Loucy (cell line): ENCODE data around the gene MRPS15.

ENCODE experiments used
- EZH2phosphoT487 ChIP-seq: fragments of 200-600 bp; IDR thresholded peaks from 2 replicates; pipeline ENCODE4 v1.6.1; 2018; ENCODE audit warnings: antibody characterized with exemption, mild to moderate bottlenecking, moderate library complexity, borderline replicate concordance
- TF ChIP-seq, protein P1 (sequence below): fragments of 200-600 bp; sonication (generic); conservative IDR thresholded peaks from 2 replicates; pipeline ENCODE4 v1.5.1; 2014; ENCODE audit warnings: mild to moderate bottlenecking, antibody characterized with exemption, low read length

DNA sequence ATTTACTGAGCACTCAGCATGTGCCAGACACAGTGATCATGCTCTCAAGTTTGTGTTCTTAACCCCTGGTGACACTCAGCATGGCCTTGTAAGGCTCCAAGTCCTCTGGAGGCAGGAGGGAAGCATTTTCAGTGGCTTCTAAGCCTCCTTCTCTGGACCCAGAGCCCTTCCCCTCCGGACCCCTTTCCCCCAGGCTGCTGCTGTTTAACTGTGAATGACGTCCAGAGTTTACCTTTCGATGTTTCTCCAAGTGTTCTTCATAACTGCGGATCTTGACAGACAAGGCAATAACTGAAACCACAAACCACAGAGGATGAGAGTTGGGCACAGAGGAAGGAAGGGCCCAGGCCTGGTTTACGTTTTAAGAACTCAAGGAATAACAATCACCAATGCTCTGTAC is 6.5 kb downstream of the MRPS15 start:
- TF ChIP-seq, protein P1, sequence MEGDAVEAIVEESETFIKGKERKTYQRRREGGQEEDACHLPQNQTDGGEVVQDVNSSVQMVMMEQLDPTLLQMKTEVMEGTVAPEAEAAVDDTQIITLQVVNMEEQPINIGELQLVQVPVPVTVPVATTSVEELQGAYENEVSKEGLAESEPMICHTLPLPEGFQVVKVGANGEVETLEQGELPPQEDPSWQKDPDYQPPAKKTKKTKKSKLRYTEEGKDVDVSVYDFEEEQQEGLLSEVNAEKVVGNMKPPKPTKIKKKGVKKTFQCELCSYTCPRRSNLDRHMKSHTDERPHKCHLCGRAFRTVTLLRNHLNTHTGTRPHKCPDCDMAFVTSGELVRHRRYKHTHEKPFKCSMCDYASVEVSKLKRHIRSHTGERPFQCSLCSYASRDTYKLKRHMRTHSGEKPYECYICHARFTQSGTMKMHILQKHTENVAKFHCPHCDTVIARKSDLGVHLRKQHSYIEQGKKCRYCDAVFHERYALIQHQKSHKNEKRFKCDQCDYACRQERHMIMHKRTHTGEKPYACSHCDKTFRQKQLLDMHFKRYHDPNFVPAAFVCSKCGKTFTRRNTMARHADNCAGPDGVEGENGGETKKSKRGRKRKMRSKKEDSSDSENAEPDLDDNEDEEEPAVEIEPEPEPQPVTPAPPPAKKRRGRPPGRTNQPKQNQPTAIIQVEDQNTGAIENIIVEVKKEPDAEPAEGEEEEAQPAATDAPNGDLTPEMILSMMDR = no peak
- no peak for TF ChIP-seq EZH2phosphoT487
